ENCODE measurements around the gene RNF225.
A peak's percentile ranks its signal among the peaks of the same experiment; 100 is the strongest.
"Not testable (repeated sequence)": the region's sequence is repeated elsewhere in the genome, so short reads cannot be mapped to it uniquely, and the experiment has no call there.

Gene RNF225

DNA sequence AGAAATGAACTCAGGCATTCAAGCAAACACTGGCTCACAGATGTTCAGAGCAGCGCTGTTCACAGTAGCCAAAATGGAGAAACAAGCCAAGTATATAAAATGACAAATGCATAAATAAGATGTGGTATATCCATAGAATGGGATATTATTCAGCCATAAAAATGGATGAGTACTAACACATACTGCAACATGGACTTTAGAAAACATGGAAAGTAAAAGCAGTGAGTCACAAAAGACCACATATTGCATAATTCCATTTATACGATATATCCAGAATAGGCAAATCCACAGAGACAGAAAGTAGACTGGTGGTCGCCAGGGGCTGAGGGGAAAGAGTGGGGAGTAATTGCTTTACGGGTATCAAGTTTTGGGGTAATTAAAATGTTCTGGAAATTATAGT, 21.3 kb upstream of the RNF225 start:
- no peak overlapping the region for H3K4me3 ChIP-seq (ENCODE audit: control insufficient read depth, low read depth, low read length)
- TF ChIP-seq CTCF (IDR thresholded peaks at IDR 0.05; ENCODE audit: control insufficient read depth, insufficient read depth, low read depth, low read length, missing control alignments), result no peak
- no peak for DNase-seq (ENCODE audit: low read depth)

DNA sequence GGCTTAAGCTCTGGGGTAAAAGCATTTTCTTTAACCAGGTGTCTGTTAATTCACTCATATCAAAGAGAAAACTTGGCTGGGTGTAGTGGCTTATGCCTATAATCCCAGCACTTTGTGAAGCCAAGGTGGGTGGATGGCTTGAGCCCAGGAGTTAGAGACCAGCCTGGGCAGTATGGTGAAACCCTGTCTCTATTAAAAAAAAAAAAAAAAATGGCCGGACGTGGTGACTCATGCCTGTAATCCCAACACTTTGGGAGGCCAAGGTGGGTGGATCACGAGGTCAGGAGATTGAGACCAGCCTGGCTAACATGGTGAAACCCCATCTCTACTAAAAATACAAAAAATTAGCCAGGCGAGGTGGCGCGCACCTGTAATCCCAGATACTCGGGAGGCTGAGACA, 18.7 kb upstream of the RNF225 start:
- DNase-seq (ENCODE audit: low read depth); H3K4me3 ChIP-seq (ENCODE audit: control insufficient read depth, low read depth, low read length): not testable (repeated sequence)

DNA sequence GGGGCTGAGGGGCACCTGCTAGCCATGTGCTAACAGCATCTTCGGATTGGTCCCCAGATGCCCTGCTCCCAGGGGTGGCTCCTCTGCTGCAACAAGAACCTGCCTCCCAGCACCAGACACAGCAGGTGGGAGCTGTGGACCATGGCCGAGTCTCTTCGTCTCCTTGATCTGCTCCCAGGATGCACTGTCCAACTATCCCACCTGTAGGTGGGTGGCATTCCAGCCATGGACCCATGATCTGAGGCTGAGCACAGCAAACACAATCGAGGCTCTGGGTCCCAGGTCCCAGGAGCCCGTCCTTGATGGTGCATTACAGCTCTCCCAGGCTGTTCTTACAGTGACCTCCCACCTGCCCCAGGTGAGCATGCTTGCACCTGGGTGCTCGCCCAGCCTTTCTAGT, 16.2 kb upstream of the RNF225 start:
- TF ChIP-seq CTCF (IDR thresholded peaks at IDR 0.05; ENCODE audit: control insufficient read depth, insufficient read depth, low read depth, low read length, missing control alignments), result no peak
- DNase-seq (ENCODE audit: low read depth), result no peak
- H3K4me3 ChIP-seq (ENCODE audit: control insufficient read depth, low read depth, low read length), result no peak overlapping the region

- no peak for DNase-seq (ENCODE audit: low read depth)
- no peak for TF ChIP-seq CTCF (IDR thresholded peaks at IDR 0.05; ENCODE audit: control insufficient read depth, insufficient read depth, low read depth, low read length, missing control alignments)
- peak overlapping the region; percentile 59 for H3K4me3 ChIP-seq (ENCODE audit: control insufficient read depth, low read depth, low read length)
These were observed 15.3 kb upstream of the RNF225 start for GRCh38 chr19:58380037-58380661.

GRCh38 chr19:58380662-58381459, 14.6 kb upstream of the RNF225 start, which contains the start of gene ZNF837:
ZNF837 (minus strand) TSS chr19:58381030; CDS start chr19:58369332, 11,698 bp downstream.
- TF ChIP-seq CTCF (IDR thresholded peaks at IDR 0.05; ENCODE audit: control insufficient read depth, insufficient read depth, low read depth, low read length, missing control alignments), result no peak
- peak within 1 kb of the TSS; percentile 59 for H3K4me3 ChIP-seq (ENCODE audit: control insufficient read depth, low read depth, low read length)
- DNase-seq (ENCODE audit: low read depth), result peak; percentile 100

DNA sequence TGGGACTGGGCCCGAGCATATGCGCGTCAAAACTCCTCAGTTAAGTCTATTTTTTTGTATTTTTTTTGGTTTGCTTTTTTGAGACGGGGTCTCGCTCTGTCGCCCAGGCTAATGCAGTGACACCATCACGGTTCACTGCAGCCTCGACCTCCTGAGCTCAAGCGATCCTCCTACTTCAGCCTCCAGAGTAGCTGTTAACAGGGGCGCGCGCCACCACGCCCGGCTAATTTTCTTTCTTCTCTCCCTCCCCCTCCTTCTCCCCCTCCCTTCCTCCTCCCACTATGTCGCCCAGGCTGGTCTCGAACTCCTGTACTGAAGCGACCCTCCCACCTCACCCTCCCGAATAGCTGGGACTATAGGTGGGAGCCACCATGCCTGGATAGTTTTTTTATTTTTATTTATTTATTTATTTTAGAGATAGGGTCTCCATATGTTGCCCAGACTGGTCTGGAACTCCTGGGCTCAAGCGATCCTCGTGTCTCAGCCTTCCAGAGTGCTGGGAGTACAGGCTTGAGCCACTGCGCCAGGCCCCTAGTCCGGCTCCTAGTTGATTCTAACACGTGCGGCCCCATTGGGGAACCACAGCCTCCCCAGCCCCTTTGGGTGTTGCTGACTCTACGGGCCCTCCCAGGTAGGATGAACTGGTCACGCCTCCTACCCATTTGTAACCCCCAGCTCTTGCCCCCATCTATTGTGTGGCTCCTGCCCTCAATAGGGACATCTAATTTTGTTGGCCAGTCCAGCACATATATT, 13.8 kb upstream of the RNF225 start:
- DNase-seq (ENCODE audit: low read depth), result no peak
- no peak for TF ChIP-seq CTCF (IDR thresholded peaks at IDR 0.05; ENCODE audit: control insufficient read depth, insufficient read depth, low read depth, low read length, missing control alignments)
- peak overlapping the region; percentile 59 for H3K4me3 ChIP-seq (ENCODE audit: control insufficient read depth, low read depth, low read length)
